Body of pancreas (tissue), 4 donors: ENCODE measurements around the gene JPH3.

Experiments used
- CTCF ChIP-seq, 7 experiments: fragments of 450-650 bp in 4 of 7; fragments of 200-600 bp in 3 of 7; sonication (generic) in 3 of 7; IDR thresholded peaks; one replicate each; pipeline ENCODE4 v1.5.1; 2016 to 2019; ENCODE audit warnings: antibody characterized with exemption in 7 of 7
- POLR2A ChIP-seq, 3 donors: fragments of 450-650 bp; IDR thresholded peaks; one replicate each; pipeline ENCODE4 v1.6.1; 2016; ENCODE audit warnings: antibody characterized with exemption in 3 of 3, mild to moderate bottlenecking in 2 of 3

GRCh38 chr16:87707714-87708580 lies 105.6 kb downstream of the JPH3 start:
- TF ChIP-seq CTCF (IDR thresholded peaks at IDR 0.05) (no peak), POLR2A (IDR thresholded peaks at IDR 0.05) (no peak)
